Measurements from ENCODE around the gene DST. TPM values are rescaled to one million over a fixed set of nuclear protein-coding genes. Genes with fewer than 3 reads are reported as not detected.

Gene DST
- total and polyA plus RNA-seq, 7 experiments from 2014 or later = 0.46 to 20.3 (median 6.5) TPM

DNA sequence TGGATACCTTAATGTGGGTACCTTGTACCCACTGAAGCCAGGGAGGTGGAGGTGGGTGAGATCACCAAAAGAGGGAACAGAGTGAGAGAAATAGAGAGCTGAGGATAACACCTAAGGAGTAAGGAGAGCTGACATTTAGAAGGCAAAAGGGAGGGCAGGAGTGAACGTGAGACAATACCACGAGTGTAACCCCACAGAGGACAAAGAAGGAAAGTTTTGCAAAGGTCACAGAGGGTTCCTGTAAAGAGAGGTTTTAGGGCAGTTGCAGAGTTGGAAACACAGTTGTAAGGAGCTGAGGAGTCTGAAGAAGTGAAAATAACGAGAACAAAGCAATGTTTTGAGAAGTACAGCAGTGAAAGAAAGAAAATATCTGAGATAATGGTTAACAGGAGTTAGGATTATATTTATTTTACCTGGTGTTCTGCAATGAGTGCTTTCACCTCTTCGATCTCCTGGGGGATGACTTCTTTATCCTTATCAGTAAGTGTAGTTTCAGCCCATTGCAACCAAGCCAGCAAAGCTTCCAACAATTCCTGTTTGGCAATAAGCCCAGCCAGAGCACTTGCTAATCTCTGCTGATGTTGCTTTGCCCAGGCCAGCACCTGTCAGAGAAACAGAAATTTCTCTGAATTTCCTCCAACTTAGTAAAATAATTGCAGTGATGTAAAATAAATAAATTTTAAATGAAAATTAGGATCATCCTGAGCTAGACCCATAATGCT is 166.8 kb downstream of the DST start:
- Mint-ChIP-seq H3K4me3 (no peak overlapping the region), H3K9me3 (peaks cover 0 to 10% (median 3%) of the 10 kb centered on the region in 11 donors), H3K36me3 (peaks cover 0 to 8% (median 4%) of the 10 kb centered on the region in 5 donors), H3K27ac (peak overlapping the region in 1 of 9 donors; percentile 19), H3K27me3 (no peaks in the 10 kb centered on the region), H3K4me1 (no peaks in the 10 kb centered on the region)
- POLR2A ChIA-PET = no interaction called here
- no peak for DNase-seq
- CTCF ChIA-PET = no interaction called here
- Histone ChIP-seq H3K4me3 (ENCODE audit: low read length) (no peak overlapping the region), H3K27ac (ENCODE audit: low read depth, low read length) (no peak overlapping the region), H3K27me3 (ENCODE audit: control insufficient read depth in 2 of 2, insufficient read depth in 2 of 2, low read length in 2 of 2) (no peaks in the 10 kb centered on the region), H3K36me3 (ENCODE audit: control insufficient read depth in 2 of 3, insufficient read depth in 3 of 3, low read length in 3 of 3) (no peaks in the 10 kb centered on the region), H3K4me1 (ENCODE audit: control insufficient read depth in 2 of 2, insufficient read depth in 2 of 2, low read length in 2 of 2) (no peaks in the 10 kb centered on the region), H3K9me3 (ENCODE audit: control insufficient read depth in 2 of 3, low read length in 3 of 3) (no peaks in the 10 kb centered on the region)
- intact Hi-C loops (cut with micrococcal nuclease) = no loop called here
- no peak for ATAC-seq

- DNase-seq (no peak), ATAC-seq (no peak)
- H3K4me3 ChIP-seq (ENCODE audit: low read length) = no peak overlapping the region
- ChIA-PET CTCF (no interaction called here), POLR2A (no interaction called here)
- Mint-ChIP-seq H3K9me3 (peaks cover 0 to 10% (median 3%) of the 10 kb centered on the region in 11 donors), H3K27me3 (no peaks in the 10 kb centered on the region), H3K4me3 (no peak overlapping the region), H3K27ac (no peak overlapping the region), H3K36me3 (peaks cover 0 to 8% (median 4%) of the 10 kb centered on the region in 5 donors), H3K4me1 (no peaks in the 10 kb centered on the region)
- no peaks in the 10 kb centered on the region for H3K27me3 ChIP-seq (ENCODE audit: control insufficient read depth in 2 of 2, insufficient read depth in 2 of 2, low read length in 2 of 2)
- no peaks in the 10 kb centered on the region for H3K36me3 ChIP-seq (ENCODE audit: control insufficient read depth in 2 of 3, insufficient read depth in 3 of 3, low read length in 3 of 3)
- intact Hi-C loops (cut with micrococcal nuclease) = no loop called here
- H3K9me3 ChIP-seq (ENCODE audit: control insufficient read depth in 2 of 3, low read length in 3 of 3) = no peaks in the 10 kb centered on the region
- H3K4me1 ChIP-seq (ENCODE audit: control insufficient read depth in 2 of 2, insufficient read depth in 2 of 2, low read length in 2 of 2) = no peaks in the 10 kb centered on the region
- no peak overlapping the region for H3K27ac ChIP-seq (ENCODE audit: low read depth, low read length)
Measured at GRCh38 chr6:56474532-56474931, 168.2 kb downstream of the DST start.

GRCh38 chr6:56463443-56463842 is 179.2 kb downstream of the DST start:
- ATAC-seq (no peak), DNase-seq (no peak)
- ChIA-PET CTCF (no interaction called here), POLR2A (no interaction called here)
- Histone ChIP-seq H3K27ac (ENCODE audit: low read depth, low read length) (no peak overlapping the region), H3K9me3 (ENCODE audit: control insufficient read depth in 2 of 3, low read length in 3 of 3) (no peaks in the 10 kb centered on the region), H3K4me3 (ENCODE audit: low read length) (no peak overlapping the region), H3K27me3 (ENCODE audit: control insufficient read depth in 2 of 2, insufficient read depth in 2 of 2, low read length in 2 of 2) (no peaks in the 10 kb centered on the region), H3K4me1 (ENCODE audit: control insufficient read depth in 2 of 2, insufficient read depth in 2 of 2, low read length in 2 of 2) (no peaks in the 10 kb centered on the region), H3K36me3 (ENCODE audit: control insufficient read depth in 2 of 3, insufficient read depth in 3 of 3, low read length in 3 of 3) (no peaks in the 10 kb centered on the region)
- no peaks in the 10 kb centered on the region for H3K9me3 Mint-ChIP-seq
- intact Hi-C loops (cut with micrococcal nuclease) = no loop called here
- no peak overlapping the region for H3K27ac Mint-ChIP-seq
- peaks cover 0 to 4% (median 0%) of the 10 kb centered on the region in 5 donors for H3K27me3 Mint-ChIP-seq
- H3K4me1 Mint-ChIP-seq = peaks cover 0 to 3% (median 2%) of the 10 kb centered on the region in 7 donors
- peaks cover 0 to 5% (median 0%) of the 10 kb centered on the region in 5 donors for H3K36me3 Mint-ChIP-seq
- no peak overlapping the region for H3K4me3 Mint-ChIP-seq

DNA sequence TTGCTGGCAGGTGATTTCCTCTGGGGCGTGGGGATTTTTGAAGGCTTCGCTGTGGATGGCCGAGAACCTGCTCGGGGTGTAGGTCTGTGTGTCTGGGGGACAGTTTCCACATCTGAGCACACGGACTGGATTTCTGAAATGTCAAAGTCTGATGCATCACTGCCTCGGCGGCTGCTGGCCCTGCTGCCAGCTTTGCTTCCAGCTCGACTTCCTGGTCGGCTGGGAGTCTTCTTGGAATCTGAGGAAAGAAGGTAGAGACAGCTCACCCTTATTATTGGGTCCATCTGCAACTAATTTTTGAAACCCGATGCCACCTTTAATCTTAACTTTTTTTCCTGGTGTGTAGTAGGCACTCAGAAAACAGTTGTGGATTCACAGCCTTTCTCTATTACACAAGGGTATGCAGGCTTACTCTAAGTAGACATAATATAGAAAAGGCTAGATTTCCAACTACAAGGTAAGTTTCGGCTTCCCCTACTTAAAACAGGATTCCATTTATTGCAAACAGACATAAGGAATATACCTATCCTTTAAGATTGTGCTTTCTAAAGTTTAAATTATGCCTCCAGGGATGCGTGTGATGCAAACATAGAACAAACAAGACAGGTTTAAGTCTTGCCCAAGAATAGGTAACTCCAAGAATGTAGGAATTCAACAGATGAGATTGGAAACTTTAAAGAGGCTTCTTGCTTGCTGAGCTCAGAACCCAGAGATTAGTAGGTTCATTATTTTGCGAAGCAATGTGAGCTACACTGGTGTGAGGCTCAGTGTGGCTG is 183.5 kb downstream of the DST start:
- no peak for DNase-seq

DNA sequence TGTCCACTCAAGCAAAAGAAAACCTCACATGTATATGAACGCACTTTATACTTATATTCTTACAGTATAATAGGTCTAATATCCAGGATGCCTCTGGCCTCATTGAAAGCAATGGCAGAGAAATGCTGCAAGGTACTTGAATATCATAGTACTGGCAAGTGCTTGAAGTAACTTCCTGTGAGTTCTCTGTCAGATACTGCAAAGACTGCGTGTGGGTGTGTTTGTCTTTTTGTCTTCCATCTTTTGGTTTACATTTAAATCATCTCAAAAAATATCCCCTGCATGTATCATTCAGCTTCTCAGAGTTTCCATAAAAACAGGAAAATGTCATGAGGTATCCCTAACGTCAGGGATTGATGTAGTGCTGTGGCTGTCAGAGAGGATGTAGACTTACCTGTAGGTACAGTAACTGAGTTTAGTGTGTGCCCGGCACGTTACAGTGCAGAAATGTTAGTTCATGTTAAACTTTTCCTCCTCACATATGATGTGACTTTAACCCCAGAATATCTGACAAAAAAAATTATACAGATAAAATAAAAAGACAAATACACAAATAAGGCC is 184.3 kb downstream of the DST start:
- H3K9me3 ChIP-seq (ENCODE audit: control insufficient read depth in 2 of 3, low read length in 3 of 3) = no peaks in the 10 kb centered on the region
- DNase-seq (peak in 2 of 9 donors; percentile 0 to 5), ATAC-seq (no peak)
- Mint-ChIP-seq H3K27me3 (peaks cover 0 to 2% (median 0%) of the 10 kb centered on the region in 5 donors), H3K4me1 (peaks cover 0 to 13% (median 3%) of the 10 kb centered on the region in 7 donors), H3K9me3 (no peaks in the 10 kb centered on the region), H3K4me3 (no peak overlapping the region), H3K27ac (no peak overlapping the region), H3K36me3 (peaks cover 0 to 4% (median 0%) of the 10 kb centered on the region in 5 donors)
- H3K27me3 ChIP-seq (ENCODE audit: control insufficient read depth in 2 of 2, insufficient read depth in 2 of 2, low read length in 2 of 2) = no peaks in the 10 kb centered on the region
- CTCF ChIA-PET = no interaction called here
- H3K27ac ChIP-seq (ENCODE audit: low read depth, low read length) = no peak overlapping the region
- POLR2A ChIA-PET = no interaction called here
- no peak overlapping the region for H3K4me3 ChIP-seq (ENCODE audit: low read length)
- intact Hi-C loops (cut with micrococcal nuclease) = no loop called here
- no peaks in the 10 kb centered on the region for H3K4me1 ChIP-seq (ENCODE audit: control insufficient read depth in 2 of 2, insufficient read depth in 2 of 2, low read length in 2 of 2)
- no peaks in the 10 kb centered on the region for H3K36me3 ChIP-seq (ENCODE audit: control insufficient read depth in 2 of 3, insufficient read depth in 3 of 3, low read length in 3 of 3)

More for the DNA sequence above, 183.5 kb downstream of the DST start:
- Histone ChIP-seq H3K4me3 (ENCODE audit: low read length) (no peak overlapping the region), H3K4me1 (ENCODE audit: control insufficient read depth in 2 of 2, insufficient read depth in 2 of 2, low read length in 2 of 2) (no peaks in the 10 kb centered on the region), H3K36me3 (ENCODE audit: control insufficient read depth in 2 of 3, insufficient read depth in 3 of 3, low read length in 3 of 3) (no peaks in the 10 kb centered on the region), H3K27ac (ENCODE audit: low read depth, low read length) (no peak overlapping the region), H3K27me3 (ENCODE audit: control insufficient read depth in 2 of 2, insufficient read depth in 2 of 2, low read length in 2 of 2) (no peaks in the 10 kb centered on the region), H3K9me3 (ENCODE audit: control insufficient read depth in 2 of 3, low read length in 3 of 3) (no peaks in the 10 kb centered on the region)
- intact Hi-C loops (cut with micrococcal nuclease) = no loop called here
- no peak overlapping the region for H3K4me3 Mint-ChIP-seq
- ChIA-PET POLR2A (no interaction called here), CTCF (no interaction called here)
- H3K27ac Mint-ChIP-seq = no peak overlapping the region
- peaks cover 0 to 4% (median 0%) of the 10 kb centered on the region in 5 donors for H3K27me3 Mint-ChIP-seq
- no peak for ATAC-seq
- H3K36me3 Mint-ChIP-seq = peaks cover 0 to 5% (median 0%) of the 10 kb centered on the region in 5 donors
- peaks cover 0 to 13% (median 3%) of the 10 kb centered on the region in 7 donors for H3K4me1 Mint-ChIP-seq
- H3K9me3 Mint-ChIP-seq = no peaks in the 10 kb centered on the region

- ATAC-seq (no peak), DNase-seq (no peak)
- Histone ChIP-seq H3K36me3 (ENCODE audit: control insufficient read depth in 2 of 3, insufficient read depth in 3 of 3, low read length in 3 of 3) (no peaks in the 10 kb centered on the region), H3K27ac (ENCODE audit: low read depth, low read length) (no peak overlapping the region), H3K9me3 (ENCODE audit: control insufficient read depth in 2 of 3, low read length in 3 of 3) (no peaks in the 10 kb centered on the region), H3K4me1 (ENCODE audit: control insufficient read depth in 2 of 2, insufficient read depth in 2 of 2, low read length in 2 of 2) (no peaks in the 10 kb centered on the region), H3K4me3 (ENCODE audit: low read length) (no peak overlapping the region), H3K27me3 (ENCODE audit: control insufficient read depth in 2 of 2, insufficient read depth in 2 of 2, low read length in 2 of 2) (no peaks in the 10 kb centered on the region)
- Mint-ChIP-seq H3K27me3 (no peaks in the 10 kb centered on the region), H3K4me3 (no peak overlapping the region), H3K4me1 (peaks cover 0 to 13% (median 3%) of the 10 kb centered on the region in 7 donors), H3K36me3 (no peaks in the 10 kb centered on the region), H3K9me3 (no peaks in the 10 kb centered on the region), H3K27ac (no peak overlapping the region)
- POLR2A ChIA-PET = no interaction called here
- CTCF ChIA-PET = no interaction called here
- intact Hi-C loops (cut with micrococcal nuclease) = no loop called here
Measured at GRCh38 chr6:56456785-56457184, 185.9 kb downstream of the DST start.

Data from naive thymus-derived CD4-positive, alpha-beta T cell (primary cell).